Ecto neural progenitor cell (in vitro differentiated cells): Measurements from ENCODE around the gene ZNF467.

ENCODE experiments used
- DNase-seq: peaks from one replicate; pipeline ENCODE4 v3.0.0-alpha.2; 2018; ENCODE audit warnings: low spot score

ZNF467 gene

GRCh38 chr7:149785983-149786382 is 12.6 kb upstream of the ZNF467 start:
- DNase-seq, result no peak

- no peak for DNase-seq
Measured at GRCh38 chr7:149785402-149785801, 12.0 kb upstream of the ZNF467 start.

GRCh38 chr7:149784251-149784608 is 10.8 kb upstream of the ZNF467 start:
- DNase-seq, result no peak

GRCh38 chr7:149783386-149784250 is 10.2 kb upstream of the ZNF467 start:
- DNase-seq, result no peak

GRCh38 chr7:149782682-149783345 is 9.4 kb upstream of the ZNF467 start:
- DNase-seq, result no peak

- DNase-seq, result no peak
Measured at GRCh38 chr7:149781921-149782320, 8.5 kb upstream of the ZNF467 start.

- DNase-seq, result no peak
Measured at GRCh38 chr7:149780636-149781419, 7.4 kb upstream of the ZNF467 start.

GRCh38 chr7:149780056-149780455 is 6.7 kb upstream of the ZNF467 start:
- no peak for DNase-seq

- no peak for DNase-seq
Measured at GRCh38 chr7:149779502-149779805, 6.1 kb upstream of the ZNF467 start.

- no peak for DNase-seq
Measured at GRCh38 chr7:149778696-149779501, 5.5 kb upstream of the ZNF467 start.

GRCh38 chr7:149778327-149778637 is 4.9 kb upstream of the ZNF467 start:
- no peak for DNase-seq

GRCh38 chr7:149777551-149778326 is 4.4 kb upstream of the ZNF467 start:
- no peak for DNase-seq

GRCh38 chr7:149776848-149777407 is 3.5 kb upstream of the ZNF467 start:
- DNase-seq, result no peak

GRCh38 chr7:149776289-149776688 is 2.9 kb upstream of the ZNF467 start:
- DNase-seq, result no peak

GRCh38 chr7:149775176-149775556 is 1.8 kb upstream of the ZNF467 start:
- DNase-seq, result no peak

GRCh38 chr7:149774237-149775175 is 1.1 kb upstream of the ZNF467 start:
- DNase-seq, result no peak

- DNase-seq, result peak; percentile 75
Measured at GRCh38 chr7:149772956-149773434, 393 bp downstream of the ZNF467 start.

- peak; percentile 80 for DNase-seq
Measured at GRCh38 chr7:149772241-149772955, 990 bp downstream of the ZNF467 start.

- DNase-seq, result peak; percentile 95
Measured at GRCh38 chr7:149771720-149772240, 1.6 kb downstream of the ZNF467 start.
